ENCODE data around the gene RBM10.

The RBM10 gene

GRCh38 chrX:47175588-47175980 lies 30.6 kb downstream of the RBM10 start:
- DNase-seq, result no peak

GRCh38 chrX:47176101-47176740 lies 31.2 kb downstream of the RBM10 start:
- no peak for DNase-seq

- no peak for DNase-seq
Measured at GRCh38 chrX:47177079-47177478, 32.1 kb downstream of the RBM10 start.

GRCh38 chrX:47178337-47178736 lies 33.3 kb downstream of the RBM10 start:
- DNase-seq, result no peak

GRCh38 chrX:47179221-47179927 lies 34.4 kb downstream of the RBM10 start:
- no peak for DNase-seq

GRCh38 chrX:47179928-47180255 lies 34.9 kb downstream of the RBM10 start:
- no peak for DNase-seq

- no peak for DNase-seq
Measured at GRCh38 chrX:47180346-47180745, 35.3 kb downstream of the RBM10 start.

GRCh38 chrX:47181301-47181700 lies 36.3 kb downstream of the RBM10 start:
- no peak for DNase-seq

- DNase-seq, result no peak
Measured at GRCh38 chrX:47182106-47182700, 37.2 kb downstream of the RBM10 start.

- no peak for DNase-seq
Measured at GRCh38 chrX:47184486-47184885, 39.5 kb downstream of the RBM10 start.

GRCh38 chrX:47185241-47185640 lies 40.2 kb downstream of the RBM10 start:
- DNase-seq, result no peak

- no peak for DNase-seq
Measured at GRCh38 chrX:47186096-47186740, 41.2 kb downstream of the RBM10 start.

GRCh38 chrX:47187106-47187677 lies 42.2 kb downstream of the RBM10 start:
- DNase-seq, result no peak

- DNase-seq, result peak in 1 of 2 experiments; percentile 21
Measured at GRCh38 chrX:47189906-47190305, 44.9 kb downstream of the RBM10 start.

- DNase-seq, result peak; percentile 86 to 96
Measured at GRCh38 chrX:47190445-47191269, 45.6 kb downstream of the RBM10 start.

- peak; percentile 76 to 88 for DNase-seq
Measured at GRCh38 chrX:47191331-47191730, 46.3 kb downstream of the RBM10 start.

GRCh38 chrX:47191806-47192401 lies 46.9 kb downstream of the RBM10 start:
- peak in 1 of 2 experiments; percentile 28 for DNase-seq

- DNase-seq, result peak; percentile 95 to 97
Measured at GRCh38 chrX:47193475-47194193, 48.6 kb downstream of the RBM10 start, which contains the start of gene UBA1. Gene UBA1 (plus strand): TSS chrX:47193829. CDS start chrX:47198803, 4,974 bp downstream.

GRCh38 chrX:47194194-47194787 lies 49.3 kb downstream of the RBM10 start:
- DNase-seq, result no peak

GRCh38 chrX:47196098-47196497 lies 51.1 kb downstream of the RBM10 start:
- no peak for DNase-seq

- DNase-seq, result no peak
Measured at GRCh38 chrX:47197526-47197925, 52.5 kb downstream of the RBM10 start.

Data from NCI-H526 (cell line).